Activated T-helper 2 cell treated with anti-CD3 and anti-CD28 coated beads, Interferon-gamma antibody, Interleukin-2, Interleukin-4, amounts not matched to agents 10 μg/mL and 5 μg/mL and 100 μg/mL, durations not matched to agents 14 hours and 24 hours and 36 hours (primary cell): Measurements from ENCODE around the gene AQP11. TPM values are rescaled to one million over a fixed set of nuclear protein-coding genes. Genes with fewer than 3 reads are reported as not detected.

Experiments used
- DNase-seq: peaks from one replicate; pipeline ENCODE4 v3.0.0; 2021; ENCODE audit warnings: low spot score
- H3K27ac Mint-ChIP-seq: one replicate; pipeline ENCODE4 v1.8.0; 2021; ENCODE audit warnings: mixed read lengths
- H3K27me3 Mint-ChIP-seq: one replicate; pipeline ENCODE4 v1.8.0; 2021; ENCODE audit warnings: low read depth, mixed read lengths
- H3K36me3 Mint-ChIP-seq: one replicate; pipeline ENCODE4 v1.8.0; 2021; ENCODE audit warnings: low read depth, mixed read lengths
- H3K4me1 Mint-ChIP-seq: one replicate; pipeline ENCODE4 v1.8.0; 2021; ENCODE audit warnings: low read depth, mixed read lengths
- H3K4me3 Mint-ChIP-seq: one replicate; pipeline ENCODE4 v1.8.0; 2021; ENCODE audit warnings: low read depth, mild to moderate bottlenecking, moderate library complexity, mixed read lengths
- H3K9me3 Mint-ChIP-seq: one replicate; pipeline ENCODE4 v1.8.0; 2021; ENCODE audit warnings: mixed read lengths
- intact Hi-C: fragments of 100-400 bp; cut with micrococcal nuclease; formaldehyde crosslinking; loops from one replicate; pipeline ENCODE4 v1.15.1; 2023
- total RNA-seq: library from RNA; stranded (reverse); gene quantifications from 2 replicates; pipeline ENCODE4 v1.2.3, GENCODE V29; 2022

AQP11 gene
- total RNA-seq, 1 donor from 2014 or later = 0.52 TPM

- Mint-ChIP-seq H3K9me3 (no peaks in the 10 kb centered on the region), H3K27me3 (peaks cover 1% of the 10 kb centered on the region), H3K36me3 (no peaks in the 10 kb centered on the region), H3K4me1 (no peaks in the 10 kb centered on the region), H3K27ac (no peak overlapping the region), H3K4me3 (no peak overlapping the region)
- no peak for DNase-seq
- intact Hi-C loops = no loop called here
Measured at GRCh38 chr11:77650123-77650522, 60.4 kb downstream of the AQP11 start.

DNA sequence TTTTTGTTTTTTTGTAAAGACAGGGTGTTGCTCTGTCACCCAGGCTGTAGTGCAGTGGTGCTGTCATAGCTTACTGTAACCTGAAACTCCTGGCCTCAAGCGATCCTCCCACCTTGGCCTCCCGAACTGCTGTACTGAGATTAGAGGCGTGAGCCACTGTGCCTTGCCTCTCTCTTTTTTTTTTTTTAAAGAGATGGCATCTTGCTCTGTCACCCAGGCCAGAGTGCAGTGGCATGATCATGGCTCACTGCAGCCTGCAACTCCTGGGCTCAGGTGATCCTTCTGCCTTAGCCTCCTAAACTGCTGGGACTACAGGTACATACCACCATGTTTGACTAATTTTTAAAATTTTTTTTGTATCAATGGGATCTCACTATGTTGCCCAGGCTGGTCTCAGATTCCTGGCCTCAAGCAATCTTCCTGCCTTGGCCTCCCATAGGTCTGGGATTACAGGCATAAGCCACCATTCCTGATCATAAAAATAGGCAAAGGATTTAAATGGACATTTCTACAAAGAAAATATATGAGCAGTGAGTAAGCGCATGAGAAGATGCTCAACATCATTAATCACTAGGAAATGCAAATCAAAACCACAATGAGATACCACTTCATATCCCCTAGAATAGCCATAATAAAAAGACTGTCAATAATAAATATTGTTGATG, 65.1 kb downstream of the AQP11 start:
- H3K27me3 Mint-ChIP-seq = peaks cover 1% of the 10 kb centered on the region
- no peaks in the 10 kb centered on the region for H3K9me3 Mint-ChIP-seq
- no peak overlapping the region for H3K4me3 Mint-ChIP-seq
- DNase-seq = no peak
- intact Hi-C loops = no loop called here
- no peaks in the 10 kb centered on the region for H3K36me3 Mint-ChIP-seq
- H3K4me1 Mint-ChIP-seq = no peaks in the 10 kb centered on the region
- no peak overlapping the region for H3K27ac Mint-ChIP-seq

GRCh38 chr11:77656362-77656761, 66.6 kb downstream of the AQP11 start:
- intact Hi-C loops = no loop called here
- H3K27me3 Mint-ChIP-seq = no peaks in the 10 kb centered on the region
- H3K27ac Mint-ChIP-seq = no peak overlapping the region
- DNase-seq = no peak
- no peaks in the 10 kb centered on the region for H3K36me3 Mint-ChIP-seq
- H3K9me3 Mint-ChIP-seq = no peaks in the 10 kb centered on the region
- no peak overlapping the region for H3K4me3 Mint-ChIP-seq
- H3K4me1 Mint-ChIP-seq = no peaks in the 10 kb centered on the region

GRCh38 chr11:77658213-77659013, 68.7 kb downstream of the AQP11 start:
- intact Hi-C loops = no loop called here
- no peaks in the 10 kb centered on the region for H3K27me3 Mint-ChIP-seq
- DNase-seq = no peak
- H3K27ac Mint-ChIP-seq = no peak overlapping the region
- H3K4me3 Mint-ChIP-seq = no peak overlapping the region
- no peaks in the 10 kb centered on the region for H3K4me1 Mint-ChIP-seq
- no peaks in the 10 kb centered on the region for H3K36me3 Mint-ChIP-seq
- H3K9me3 Mint-ChIP-seq = no peaks in the 10 kb centered on the region

Other genes starting within 250 kb of the AQP11 start
- gene PAK1, start 115.9 kb upstream of the AQP11 start, total RNA-seq = 39.0 and 40.7 TPM in 2 replicates
- gene CLNS1A, start 47.8 kb downstream of the AQP11 start, total RNA-seq = 153 and 157 TPM in 2 replicates
- gene RSF1, start 230.8 kb downstream of the AQP11 start, total RNA-seq = 43.3 and 45.5 TPM in 2 replicates
- 3.0 and 3.6 TPM in 2 replicates for gene AAMDC, start 231.2 kb downstream of the AQP11 start, total RNA-seq